ENCODE data around the gene SPRING1. TPM values are rescaled to one million over a fixed set of nuclear protein-coding genes. Genes with fewer than 3 reads are reported as not detected.

The SPRING1 gene
- total RNA-seq, 1 experiment from 2014 or later = 44.2 TPM

GRCh38 chr12:116727261-116727660 is 10.6 kb downstream of the SPRING1 start:
- Histone ChIP-seq H3K9me3 (ENCODE audit: control insufficient read depth, low read depth, low read length) (no peaks in the 10 kb centered on the region), H2AK5ac (ENCODE audit: insufficient read length, low read length) (no peak overlapping the region)

More at GRCh38 chr12:116727261-116727660, 10.6 kb downstream of the SPRING1 start:
- H3K27me3 Mint-ChIP-seq (ENCODE audit: low read depth) = no peaks in the 10 kb centered on the region
- Histone ChIP-seq H4K91ac (ENCODE audit: insufficient read length, low read depth, low read length) (no peak overlapping the region), H3K79me1 (ENCODE audit: insufficient read depth, low read depth, low read length, poor library complexity, severe bottlenecking) (peaks cover 6% of the 10 kb centered on the region), H3K79me2 (ENCODE audit: insufficient read depth, low read length) (peaks cover 2% of the 10 kb centered on the region; the same call in 1 of the 2 replicates), H2BK15ac (ENCODE audit: low read depth, low read length) (no peak overlapping the region), H4K8ac (replicated peaks; ENCODE audit: insufficient read length, low read depth, low read length) (no peak overlapping the region), H4K5ac (ENCODE audit: insufficient read length, low read depth, low read length) (no peak overlapping the region), H3K23me2 (ENCODE audit: insufficient read length, low read depth, low read length, poor library complexity, severe bottlenecking) (no peaks in the 10 kb centered on the region), H3K27ac (ENCODE audit: insufficient read length, low read depth, low read length) (no peak overlapping the region), H4K20me1 (ENCODE audit: control insufficient read depth, insufficient read depth, insufficient read length) (no peaks in the 10 kb centered on the region), H3K4me1 (ENCODE audit: insufficient read depth, low read length) (no peaks in the 10 kb centered on the region), H3K23ac (ENCODE audit: insufficient read length, low read depth, low read length) (no peak overlapping the region), H3K9ac (ENCODE audit: extremely low read depth, insufficient read length, low read length) (no peak overlapping the region), H3K27me3 (ENCODE audit: insufficient read depth, low read length) (no peaks in the 10 kb centered on the region), H3K4ac (ENCODE audit: low read depth, low read length) (no peak overlapping the region), H3K56ac (ENCODE audit: insufficient read length, low read depth, low read length) (no peak overlapping the region), H3K14ac (ENCODE audit: insufficient read depth, low read length) (no peak overlapping the region), H3T11ph (ENCODE audit: low read length) (no peak overlapping the region), H2BK12ac (ENCODE audit: insufficient read length, low read depth, low read length) (no peak overlapping the region), H3K4me2 (ENCODE audit: insufficient read depth, insufficient read length, low read length) (no peak overlapping the region), H2BK120ac (ENCODE audit: low read depth, low read length, poor library complexity, severe bottlenecking) (no peak overlapping the region), H2BK20ac (ENCODE audit: low read depth, low read length, poor library complexity, severe bottlenecking) (no peak overlapping the region), H2BK5ac (ENCODE audit: insufficient read length, low read length) (no peak overlapping the region), H2AFZ (ENCODE audit: low read length) (no peak overlapping the region), H3K18ac (ENCODE audit: insufficient read length, low read depth, low read length) (no peak overlapping the region)
- no peak for TF ChIP-seq CTCF (conservative IDR thresholded peaks at IDR 0.05)
- H3K9me3 Mint-ChIP-seq = no peaks in the 10 kb centered on the region
- no peak for DNase-seq
- peaks cover 0 to 7% (median 6%) of the 10 kb centered on the region in 3 experiments; a peak in 5 of 7 replicates for H3K36me3 Mint-ChIP-seq (ENCODE audit: insufficient read depth in 1 of 3, low read depth in 3 of 3)
- peak overlapping the region in 1 of 3 experiments; percentile 9; a peak in 2 of 7 replicates for H3K27ac Mint-ChIP-seq
- no peak overlapping the region for H3K4me3 Mint-ChIP-seq
- H3K4me1 Mint-ChIP-seq = peaks cover 10 to 13% of the 10 kb centered on the region in 2 experiments
- no CpG with 5 or more reads among the region's 3 CpGs for WGBS (ENCODE audit: extremely low coverage, insufficient read length, low lambda C conversion rate)
